HCT116 (cell line): Measurements from ENCODE around the gene CCDC192. TPM values are rescaled to one million over a fixed set of nuclear protein-coding genes. Genes with fewer than 3 reads are reported as not detected.
A peak's percentile ranks its signal among the peaks of the same experiment; 100 is the strongest.

ENCODE experiments used
- ATAC-seq: fragments of 200-7000 bp; cut with Tn5 transposase; 2 replicates; pipeline ENCODE4 v1.9.1; 2020; ENCODE audit warnings: mild to moderate bottlenecking, moderate library complexity
- BruUV-seq: library from RNA; stranded (reverse); fragments of 400-500 nt; replicated peaks from 2 replicates; lab custom pipeline; 2021; lab: Mats Ljungman, UMichigan
- CTCF ChIA-PET: fragments of 300-600 bp; sonication (Branson Sonifier 250); formaldehyde crosslinking; loops from one replicate; lab custom pipeline; 2021; ENCODE audit warnings: antibody characterized with exemption; lab: Charles Lee
- POLR2A ChIA-PET: fragments of 300-600, 350-600 bp; sonication (Branson Sonifier 250); formaldehyde crosslinking; loops from one replicate; lab custom pipeline; 2021; ENCODE audit warnings: antibody characterized with exemption; lab: Charles Lee
- RAD21 ChIA-PET, 2 experiments: fragments of 300-600 bp; sonication (Branson Sonifier 250); formaldehyde crosslinking; loops; one replicate each; lab custom pipeline; 2023; ENCODE audit warnings: low total read pairs in 2 of 2; ENCODE audit not compliant: uncharacterized antibody in 2 of 2, unreplicated experiment in 2 of 2, low non-redundant PET in 1 of 2; lab: Charles Lee
- DNase-seq: peaks from one replicate; pipeline ENCODE4 v3.0.0-alpha.2; 2010; ENCODE audit warnings: low read depth, low spot score
- H2AFZ ChIP-seq: fragments of 200-600 bp; shearing (Covaris generic), sonication (generic); 2 replicates; pipeline ENCODE4 v1.6.1; 2017; ENCODE audit warnings: low read depth, mixed run types, mixed read lengths, antibody characterized with exemption, low read length; ENCODE audit not compliant: poor library complexity, severe bottlenecking
- H3K27ac ChIP-seq: 2 replicates; pipeline ENCODE4 v1.5.1; 2012; ENCODE audit warnings: low read depth, low read length
- H3K27me3 ChIP-seq: fragments of 200-600 bp; sonication (generic); 2 replicates; pipeline ENCODE4 v1.6.1; 2016; ENCODE audit warnings: mixed run types, low read length, mixed read lengths; ENCODE audit not compliant: insufficient read depth
- H3K36me3 ChIP-seq, 2 experiments: fragments of 200-500 bp in 1 of 2; fragments of 200-600 bp in 1 of 2; sonication (Bioruptor generic) in 1 of 2; sonication (generic) in 1 of 2; 2 replicates each; pipeline versions ENCODE4 v1.5.1 to v1.6.1; 2014 to 2016; ENCODE audit warnings: low read length in 2 of 2, inconsistent platforms in 1 of 2, mixed read lengths in 1 of 2, mixed run types in 1 of 2; ENCODE audit not compliant: insufficient read depth in 2 of 2, control insufficient read depth in 1 of 2
- H3K4me1 ChIP-seq, 2 experiments: fragments of 200-600 bp in 1 of 2; sonication (generic) in 1 of 2; 2 replicates each; pipeline versions ENCODE4 v1.5.1 to v1.6.1; 2012 to 2017; ENCODE audit warnings: low read length in 2 of 2, inconsistent platforms in 1 of 2, mild to moderate bottlenecking in 1 of 2, mixed read lengths in 1 of 2, mixed run types in 1 of 2, moderate library complexity in 1 of 2; ENCODE audit not compliant: insufficient read depth in 2 of 2, control insufficient read depth in 1 of 2
- H3K4me2 ChIP-seq: fragments of 200-600 bp; sonication (generic); 2 replicates; pipeline ENCODE4 v1.6.1; 2017; ENCODE audit warnings: mixed run types, low read length, mixed read lengths
- H3K4me3 ChIP-seq, 2 experiments: fragments of 200-600 bp in 1 of 2; sonication (generic) in 1 of 2; replicated peaks in 1 of 2; 2 replicates each; pipeline ENCODE4 v1.5.1; 2011 to 2016; ENCODE audit warnings: low read length in 2 of 2, control low read depth in 1 of 2, low read depth in 1 of 2, mild to moderate bottlenecking in 1 of 2, mixed read lengths in 1 of 2, mixed run types in 1 of 2
- H3K79me2 ChIP-seq: fragments of 200-600 bp; sonication (generic); 2 replicates; pipeline ENCODE4 v1.6.1; 2017; ENCODE audit warnings: mild to moderate bottlenecking, mixed run types, low read length, moderate library complexity, mixed read lengths; ENCODE audit not compliant: insufficient read depth
- H3K9ac ChIP-seq: fragments of 200-600 bp; sonication (generic); 2 replicates; pipeline ENCODE4 v1.6.1; 2016; ENCODE audit warnings: low read length, mixed read lengths
- H3K9me2 ChIP-seq: fragments of 200-600 bp; sonication (generic), shearing (Covaris generic); 2 replicates; pipeline ENCODE4 v1.6.1; 2017; ENCODE audit warnings: mixed run types, mild to moderate bottlenecking, moderate library complexity; ENCODE audit not compliant: insufficient read depth
- H3K9me3 ChIP-seq, 2 experiments: fragments of 200-500 bp in 1 of 2; fragments of 200-600 bp in 1 of 2; sonication (Bioruptor generic) in 1 of 2; sonication (generic) in 1 of 2; 2 replicates each; pipeline ENCODE4 v1.6.1; 2014 to 2017; ENCODE audit warnings: low read length in 2 of 2, mixed read lengths in 2 of 2, inconsistent platforms in 1 of 2, low read depth in 1 of 2, mild to moderate bottlenecking in 1 of 2, mixed run types in 1 of 2, moderate library complexity in 1 of 2; ENCODE audit not compliant: control insufficient read depth in 1 of 2, insufficient read depth in 1 of 2
- H4K20me1 ChIP-seq: fragments of 200-600 bp; sonication (generic), shearing (Covaris generic); 2 replicates; pipeline ENCODE4 v1.6.1; 2017; ENCODE audit warnings: mixed run types, mild to moderate bottlenecking, moderate library complexity; ENCODE audit not compliant: insufficient read depth
- CBX3 ChIP-seq: IDR thresholded peaks from 2 replicates; pipeline ENCODE4 v1.6.1; 2012; ENCODE audit warnings: low read depth
- CEBPB ChIP-seq: IDR thresholded peaks from 2 replicates; pipeline ENCODE4 v1.6.1; 2012; ENCODE audit warnings: low read depth
- CTCF ChIP-seq, 3 experiments: fragments of 200-600 bp in 1 of 3; sonication (generic) in 1 of 3; IDR thresholded peaks in 2 of 3; conservative IDR thresholded peaks in 1 of 3; 2 replicates each; pipeline ENCODE4 v1.5.1; 2012 to 2017; ENCODE audit warnings: low read depth in 2 of 3, low read length in 2 of 3, antibody characterized with exemption in 1 of 3, borderline replicate concordance in 1 of 3, control low read depth in 1 of 3, mild to moderate bottlenecking in 1 of 3, mixed read lengths in 1 of 3, mixed run types in 1 of 3, moderate library complexity in 1 of 3; ENCODE audit not compliant: insufficient read depth in 1 of 3
- EZH2 ChIP-seq: fragments of 200-600 bp; sonication (generic); IDR thresholded peaks from 2 replicates; pipeline ENCODE4 v1.6.1; 2017; ENCODE audit warnings: antibody characterized with exemption, mixed run types
- EZH2phosphoT487 ChIP-seq: fragments of 200-600 bp; IDR thresholded peaks from 2 replicates; pipeline ENCODE4 v1.6.1; 2018; ENCODE audit warnings: antibody characterized with exemption, borderline replicate concordance
- FOSL1 ChIP-seq: IDR thresholded peaks from 2 replicates; pipeline ENCODE4 v1.6.1; 2012; ENCODE audit warnings: low read depth
- JUND ChIP-seq: IDR thresholded peaks from 2 replicates; pipeline ENCODE4 v1.6.1; 2012
- POLR2A ChIP-seq: IDR thresholded peaks from 2 replicates; pipeline ENCODE4 v1.7.0; 2011; ENCODE audit warnings: borderline replicate concordance; ENCODE audit not compliant: insufficient read depth, insufficient read length; ENCODE audit errors: extremely low read depth
- POLR2AphosphoS5 ChIP-seq: IDR thresholded peaks from 2 replicates; pipeline ENCODE4 v1.6.1; 2011; ENCODE audit warnings: mild to moderate bottlenecking, low read depth, low read length, moderate library complexity
- SP1 ChIP-seq: IDR thresholded peaks from 2 replicates; pipeline ENCODE4 v1.6.1; 2012; ENCODE audit warnings: low read depth
- TCF7L2 ChIP-seq: IDR thresholded peaks from 2 replicates; pipeline ENCODE4 v1.7.0; 2011; ENCODE audit warnings: borderline replicate concordance, inconsistent platforms; ENCODE audit not compliant: insufficient read depth, insufficient read length; ENCODE audit errors: extremely low read depth
- ZFX ChIP-seq: fragments of 450-650 bp; IDR thresholded peaks from 2 replicates; pipeline ENCODE4 v1.6.1; 2017
- ZNF274 ChIP-seq: fragments of 200-500 bp; sonication (Bioruptor generic); IDR thresholded peaks from 2 replicates; pipeline ENCODE4 v1.6.1; 2014; ENCODE audit warnings: mild to moderate bottlenecking, low read depth, low read length, inconsistent platforms
- intact Hi-C: fragments of 100-400 bp; cut with micrococcal nuclease; formaldehyde crosslinking; loops from 2 replicates; pipeline ENCODE4 v1.10.0; 2022
- total RNA-seq: library from RNA; stranded (reverse); gene quantifications from one replicate; pipeline ENCODE4 v1.2.1, GENCODE V29; 2021; ENCODE audit not compliant: unreplicated experiment
- TF ChIP-seq, protein P1 (sequence below): IDR thresholded peaks from 2 replicates; pipeline ENCODE4 v1.6.1; 2012; ENCODE audit warnings: low read depth

Gene CCDC192
- total RNA-seq, 1 experiment from 2014 or later: not detected

- H3K9me3 ChIP-seq: no peaks in the 10 kb centered on the region
- no peaks in the 10 kb centered on the region for H3K36me3 ChIP-seq
- H3K27me3 ChIP-seq: no peaks in the 10 kb centered on the region
- H3K4me2 ChIP-seq: peak overlapping the region; percentile 61
- H3K27ac ChIP-seq: no peak overlapping the region
- H4K20me1 ChIP-seq: no peaks in the 10 kb centered on the region
- ChIA-PET POLR2A (no interaction called here), RAD21 (interaction anchor here in 1 of 2 experiments (1.5 kb wide), 1 partner anchor 15 kb away, joined by 3 read pairs; no protein-coding TSS in a partner anchor)
- DNase-seq: peak; percentile 59
- peak overlapping the region; percentile 18 to 22; a peak in 2 of 4 replicates for H3K4me3 ChIP-seq
- peaks cover 28 to 29% of the 10 kb centered on the region in 2 experiments for H3K4me1 ChIP-seq
- H3K9me2 ChIP-seq: no peaks in the 10 kb centered on the region
- no peaks in the 10 kb centered on the region for H3K79me2 ChIP-seq
- ATAC-seq: peak; percentile 68
- BruUV-seq: no TSS peak
- TF ChIP-seq SP1: peak; percentile 67; the same call in 1 of the 2 replicates
- 0 out of 2 replicates have a peak, but pooled peaks have one; percentile 19 for TF ChIP-seq CEBPB
- TF ChIP-seq POLR2AphosphoS5: peak; percentile 28; the same call in 1 of the 2 replicates
- TF ChIP-seq POLR2A: no peak
- peak; percentile 54 for TF ChIP-seq TCF7L2
- TF ChIP-seq JUND: peak; percentile 72
- TF ChIP-seq FOSL1: peak; percentile 70; the same call in 1 of the 2 replicates
- no peak for TF ChIP-seq ZFX
- TF ChIP-seq, all 23 proteins: peak for 6
- Histone ChIP-seq H3K9ac (no peak overlapping the region), H2AFZ (peak overlapping the region; percentile 14)
- intact Hi-C loops: no loop called here
- CTCF ChIA-PET: no interaction called here
Measured at GRCh38 chr5:127892467-127893207, 189.4 kb downstream of the CCDC192 start.

DNA sequence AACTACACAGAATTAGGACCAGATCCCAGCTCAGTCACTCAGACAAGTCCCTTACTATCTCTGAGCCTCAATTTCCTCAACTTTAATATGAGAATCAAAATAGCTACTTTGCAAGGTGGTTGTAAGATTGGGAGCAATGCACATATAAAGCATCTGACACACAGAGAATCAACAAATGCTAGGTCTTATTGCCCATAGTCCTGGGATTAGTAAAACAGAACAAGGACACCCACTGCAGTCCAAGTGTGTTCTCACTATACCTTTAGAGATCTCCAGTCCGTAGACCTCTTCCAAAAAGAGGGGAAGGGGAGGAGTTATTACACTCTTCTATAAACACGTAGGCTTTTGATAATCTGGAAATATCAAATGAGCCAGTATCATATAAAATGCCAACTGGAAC lies 190.0 kb downstream of the CCDC192 start:
- ATAC-seq (peak; percentile 29), DNase-seq (no peak)
- ChIA-PET POLR2A (no interaction called here), RAD21 (interaction anchor here in 1 of 2 experiments (1.5 kb wide), 1 partner anchor 16 kb away, joined by 3 read pairs; no protein-coding TSS in a partner anchor), CTCF (no interaction called here)
- BruUV-seq: no TSS peak
- Histone ChIP-seq H3K4me2 (peak overlapping the region; percentile 61), H3K9me3 (no peaks in the 10 kb centered on the region), H3K4me1 (peaks cover 28 to 29% of the 10 kb centered on the region in 2 experiments), H3K27me3 (no peaks in the 10 kb centered on the region), H3K9me2 (no peaks in the 10 kb centered on the region), H2AFZ (peak overlapping the region; percentile 14), H3K36me3 (no peaks in the 10 kb centered on the region), H3K4me3 (peak overlapping the region in 1 of 2 experiments; percentile 22; a peak in 1 of 4 replicates), H4K20me1 (no peaks in the 10 kb centered on the region), H3K9ac (no peak overlapping the region), H3K79me2 (no peaks in the 10 kb centered on the region), H3K27ac (no peak overlapping the region)
- intact Hi-C loops: no loop called here
- TF ChIP-seq CBX3 (no peak), CTCF (IDR thresholded peaks at IDR 0.05 in 2 of 3, conservative IDR thresholded peaks at IDR 0.05 in 1 of 3; ENCODE audit: borderline replicate concordance in 1 of 3, insufficient read depth in 1 of 3, low read depth in 2 of 3, low read length in 2 of 3) (no peak), EZH2 (no peak), EZH2phosphoT487 (no peak), TCF7L2 (no peak), ZNF274 (no peak), FOSL1 (no peak)
- TF ChIP-seq, protein P1, sequence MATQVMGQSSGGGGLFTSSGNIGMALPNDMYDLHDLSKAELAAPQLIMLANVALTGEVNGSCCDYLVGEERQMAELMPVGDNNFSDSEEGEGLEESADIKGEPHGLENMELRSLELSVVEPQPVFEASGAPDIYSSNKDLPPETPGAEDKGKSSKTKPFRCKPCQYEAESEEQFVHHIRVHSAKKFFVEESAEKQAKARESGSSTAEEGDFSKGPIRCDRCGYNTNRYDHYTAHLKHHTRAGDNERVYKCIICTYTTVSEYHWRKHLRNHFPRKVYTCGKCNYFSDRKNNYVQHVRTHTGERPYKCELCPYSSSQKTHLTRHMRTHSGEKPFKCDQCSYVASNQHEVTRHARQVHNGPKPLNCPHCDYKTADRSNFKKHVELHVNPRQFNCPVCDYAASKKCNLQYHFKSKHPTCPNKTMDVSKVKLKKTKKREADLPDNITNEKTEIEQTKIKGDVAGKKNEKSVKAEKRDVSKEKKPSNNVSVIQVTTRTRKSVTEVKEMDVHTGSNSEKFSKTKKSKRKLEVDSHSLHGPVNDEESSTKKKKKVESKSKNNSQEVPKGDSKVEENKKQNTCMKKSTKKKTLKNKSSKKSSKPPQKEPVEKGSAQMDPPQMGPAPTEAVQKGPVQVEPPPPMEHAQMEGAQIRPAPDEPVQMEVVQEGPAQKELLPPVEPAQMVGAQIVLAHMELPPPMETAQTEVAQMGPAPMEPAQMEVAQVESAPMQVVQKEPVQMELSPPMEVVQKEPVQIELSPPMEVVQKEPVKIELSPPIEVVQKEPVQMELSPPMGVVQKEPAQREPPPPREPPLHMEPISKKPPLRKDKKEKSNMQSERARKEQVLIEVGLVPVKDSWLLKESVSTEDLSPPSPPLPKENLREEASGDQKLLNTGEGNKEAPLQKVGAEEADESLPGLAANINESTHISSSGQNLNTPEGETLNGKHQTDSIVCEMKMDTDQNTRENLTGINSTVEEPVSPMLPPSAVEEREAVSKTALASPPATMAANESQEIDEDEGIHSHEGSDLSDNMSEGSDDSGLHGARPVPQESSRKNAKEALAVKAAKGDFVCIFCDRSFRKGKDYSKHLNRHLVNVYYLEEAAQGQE: no peak
